ENCODE measurements around the gene UBE3B.

UBE3B gene

DNA sequence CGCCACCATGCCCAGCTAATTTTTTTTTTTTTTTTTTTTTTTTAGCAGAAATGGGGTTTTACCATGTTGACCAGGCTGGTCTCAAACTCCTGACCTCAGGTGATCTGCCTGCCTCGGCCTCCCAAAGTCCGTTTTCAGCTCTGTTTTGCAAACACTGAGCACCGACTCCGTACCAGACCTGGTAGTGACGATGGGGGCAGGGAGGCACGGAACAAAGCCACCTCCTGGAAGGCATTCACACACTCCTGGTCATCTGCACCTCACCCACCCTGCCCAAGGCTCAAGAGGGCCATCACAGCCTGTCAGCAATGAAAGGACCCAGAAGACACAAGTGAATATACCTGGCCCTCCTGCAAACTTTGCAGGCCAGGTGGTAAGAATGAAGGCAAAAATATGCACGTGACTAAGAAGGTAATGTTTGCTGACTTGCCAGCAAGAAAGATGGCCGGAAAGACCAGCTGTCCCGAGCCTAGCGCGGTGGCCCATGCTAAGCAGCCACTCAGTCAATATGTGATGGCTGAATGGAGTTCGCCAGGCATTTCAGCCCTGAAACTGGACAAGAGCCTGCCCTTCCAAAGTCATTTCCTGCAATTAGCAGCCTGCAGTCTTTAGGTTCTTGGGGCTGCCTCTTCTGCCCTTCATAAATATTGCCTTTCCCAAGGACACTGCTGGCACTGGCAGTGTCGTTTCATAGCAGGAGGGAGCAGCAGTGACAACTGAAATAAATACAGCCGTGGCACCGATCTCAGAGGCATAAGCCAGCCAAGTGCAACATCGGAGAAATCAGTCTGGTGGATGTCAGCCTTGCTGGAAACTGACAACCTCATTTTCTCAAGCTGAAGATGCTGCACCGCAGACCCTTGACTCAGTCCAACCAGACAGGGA, 78.2 kb downstream of the UBE3B start:
- no peak overlapping the region for H3K23ac ChIP-seq (ENCODE audit: low read length)
- no peaks in the 10 kb centered on the region for H3K4me1 ChIP-seq (ENCODE audit: control insufficient read depth, low read depth, low read length)
- H3K79me2 ChIP-seq (ENCODE audit: control insufficient read depth, insufficient read depth, low read length), result no peaks in the 10 kb centered on the region
- no peaks in the 10 kb centered on the region for H3K27me3 ChIP-seq (ENCODE audit: insufficient read depth, low read length, poor library complexity)
- no peaks in the 10 kb centered on the region for H3K36me3 ChIP-seq (ENCODE audit: control insufficient read depth, insufficient read depth, low read length)
- no peak overlapping the region for H2BK5ac ChIP-seq (ENCODE audit: low read length)
- H3K56ac ChIP-seq (ENCODE audit: low read length), result no peak overlapping the region
- no peak overlapping the region for H2BK15ac ChIP-seq (replicated peaks; ENCODE audit: low read depth)
- no peaks in the 10 kb centered on the region for H3K79me1 ChIP-seq (ENCODE audit: low read length)
- H4K5ac ChIP-seq (ENCODE audit: low read length), result no peak overlapping the region
- no peak for DNase-seq
- no peak overlapping the region for H2AK5ac ChIP-seq (ENCODE audit: low read length)
- no peak overlapping the region for H3K4me3 ChIP-seq (ENCODE audit: low read length)
- H2BK120ac ChIP-seq (ENCODE audit: low read depth, low read length), result no peak overlapping the region
- no peak overlapping the region for H3K4me2 ChIP-seq (ENCODE audit: low read length)
- no peak overlapping the region for H3K9ac ChIP-seq (ENCODE audit: low read length)
- no peak overlapping the region for H3K27ac ChIP-seq (ENCODE audit: low read depth, low read length)
- no peak overlapping the region for H4K8ac ChIP-seq (ENCODE audit: low read depth, low read length)
- WGBS (ENCODE audit: extremely low coverage, insufficient coverage, low lambda C conversion rate), result no CpG with 5 or more reads among the region's 18 CpGs
- H3K18ac ChIP-seq (ENCODE audit: low read length), result no peak overlapping the region
- no peak overlapping the region for H3K4ac ChIP-seq (ENCODE audit: low read depth, low read length)

DNA sequence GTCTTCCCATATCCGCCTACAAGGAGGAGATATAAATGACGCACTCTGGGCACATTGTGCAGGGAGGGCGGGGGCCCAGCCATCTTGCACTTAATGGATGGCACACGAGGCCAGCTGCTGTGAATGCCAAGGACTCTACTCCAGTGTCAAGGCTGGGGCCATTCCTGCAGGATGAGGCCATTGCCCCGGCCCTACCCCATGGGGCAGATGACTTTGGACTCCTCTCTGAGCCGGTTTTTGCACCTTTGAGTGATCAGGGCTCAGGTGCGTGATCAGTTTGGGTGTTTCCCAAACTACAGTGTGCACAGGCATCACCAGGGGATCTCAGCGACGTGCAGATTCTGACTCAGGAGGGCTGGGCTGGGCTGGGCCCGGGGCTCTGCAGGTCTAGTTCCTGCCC, 79.8 kb downstream of the UBE3B start:
- Histone ChIP-seq H3K9ac (ENCODE audit: low read length) (no peak overlapping the region), H3K18ac (ENCODE audit: low read length) (no peak overlapping the region), H2BK15ac (replicated peaks; ENCODE audit: low read depth) (no peak overlapping the region), H3K36me3 (ENCODE audit: control insufficient read depth, insufficient read depth, low read length) (no peaks in the 10 kb centered on the region), H4K5ac (ENCODE audit: low read length) (no peak overlapping the region), H2AK5ac (ENCODE audit: low read length) (no peak overlapping the region), H3K56ac (ENCODE audit: low read length) (no peak overlapping the region), H2BK5ac (ENCODE audit: low read length) (no peak overlapping the region), H3K27ac (ENCODE audit: low read depth, low read length) (no peak overlapping the region), H3K79me2 (ENCODE audit: control insufficient read depth, insufficient read depth, low read length) (no peaks in the 10 kb centered on the region), H3K4me2 (ENCODE audit: low read length) (no peak overlapping the region), H3K23ac (ENCODE audit: low read length) (no peak overlapping the region), H2BK120ac (ENCODE audit: low read depth, low read length) (no peak overlapping the region), H3K4ac (ENCODE audit: low read depth, low read length) (no peak overlapping the region), H3K79me1 (ENCODE audit: low read length) (no peaks in the 10 kb centered on the region), H3K27me3 (ENCODE audit: insufficient read depth, low read length, poor library complexity) (no peaks in the 10 kb centered on the region), H3K4me3 (ENCODE audit: low read length) (no peak overlapping the region), H3K4me1 (ENCODE audit: control insufficient read depth, low read depth, low read length) (no peaks in the 10 kb centered on the region), H4K8ac (ENCODE audit: low read depth, low read length) (no peak overlapping the region)
- WGBS (ENCODE audit: extremely low coverage, insufficient coverage, low lambda C conversion rate), result no CpG with 5 or more reads among the region's 10 CpGs
- no peak for DNase-seq

DNA sequence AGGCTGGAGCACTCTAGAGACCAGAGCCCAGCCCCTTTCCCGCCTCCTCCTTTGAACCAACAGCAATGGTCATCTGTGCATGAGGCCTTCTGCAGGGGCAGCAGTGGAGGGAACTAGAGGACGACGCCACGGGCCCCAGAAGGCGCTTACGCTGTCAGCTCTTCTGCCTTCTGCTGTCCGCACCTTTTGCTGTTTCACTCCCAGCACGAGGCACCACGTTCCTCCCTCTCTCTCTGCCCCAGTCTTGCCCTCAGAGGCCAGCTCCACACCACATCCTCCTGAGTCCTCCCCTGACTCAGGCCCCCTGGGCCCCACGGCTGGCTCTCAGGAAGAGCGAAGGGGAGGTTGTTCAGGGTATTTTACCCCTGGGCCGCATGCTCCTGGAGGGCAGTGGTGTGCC, 80.4 kb downstream of the UBE3B start:
- WGBS (ENCODE audit: extremely low coverage, insufficient coverage, low lambda C conversion rate), result no CpG with 5 or more reads among the region's 12 CpGs
- Histone ChIP-seq H3K79me1 (ENCODE audit: low read length) (no peaks in the 10 kb centered on the region), H2BK15ac (replicated peaks; ENCODE audit: low read depth) (no peak overlapping the region), H3K27ac (ENCODE audit: low read depth, low read length) (no peak overlapping the region), H4K5ac (ENCODE audit: low read length) (no peak overlapping the region), H4K8ac (ENCODE audit: low read depth, low read length) (no peak overlapping the region), H3K4ac (ENCODE audit: low read depth, low read length) (no peak overlapping the region), H3K56ac (ENCODE audit: low read length) (no peak overlapping the region), H3K18ac (ENCODE audit: low read length) (no peak overlapping the region), H3K4me2 (ENCODE audit: low read length) (no peak overlapping the region), H3K36me3 (ENCODE audit: control insufficient read depth, insufficient read depth, low read length) (no peaks in the 10 kb centered on the region), H3K27me3 (ENCODE audit: insufficient read depth, low read length, poor library complexity) (no peaks in the 10 kb centered on the region), H3K79me2 (ENCODE audit: control insufficient read depth, insufficient read depth, low read length) (no peaks in the 10 kb centered on the region), H2BK120ac (ENCODE audit: low read depth, low read length) (no peak overlapping the region), H2AK5ac (ENCODE audit: low read length) (no peak overlapping the region), H3K9ac (ENCODE audit: low read length) (no peak overlapping the region), H3K4me3 (ENCODE audit: low read length) (no peak overlapping the region), H3K4me1 (ENCODE audit: control insufficient read depth, low read depth, low read length) (no peaks in the 10 kb centered on the region), H2BK5ac (ENCODE audit: low read length) (no peak overlapping the region), H3K23ac (ENCODE audit: low read length) (no peak overlapping the region)
- no peak for DNase-seq

DNA sequence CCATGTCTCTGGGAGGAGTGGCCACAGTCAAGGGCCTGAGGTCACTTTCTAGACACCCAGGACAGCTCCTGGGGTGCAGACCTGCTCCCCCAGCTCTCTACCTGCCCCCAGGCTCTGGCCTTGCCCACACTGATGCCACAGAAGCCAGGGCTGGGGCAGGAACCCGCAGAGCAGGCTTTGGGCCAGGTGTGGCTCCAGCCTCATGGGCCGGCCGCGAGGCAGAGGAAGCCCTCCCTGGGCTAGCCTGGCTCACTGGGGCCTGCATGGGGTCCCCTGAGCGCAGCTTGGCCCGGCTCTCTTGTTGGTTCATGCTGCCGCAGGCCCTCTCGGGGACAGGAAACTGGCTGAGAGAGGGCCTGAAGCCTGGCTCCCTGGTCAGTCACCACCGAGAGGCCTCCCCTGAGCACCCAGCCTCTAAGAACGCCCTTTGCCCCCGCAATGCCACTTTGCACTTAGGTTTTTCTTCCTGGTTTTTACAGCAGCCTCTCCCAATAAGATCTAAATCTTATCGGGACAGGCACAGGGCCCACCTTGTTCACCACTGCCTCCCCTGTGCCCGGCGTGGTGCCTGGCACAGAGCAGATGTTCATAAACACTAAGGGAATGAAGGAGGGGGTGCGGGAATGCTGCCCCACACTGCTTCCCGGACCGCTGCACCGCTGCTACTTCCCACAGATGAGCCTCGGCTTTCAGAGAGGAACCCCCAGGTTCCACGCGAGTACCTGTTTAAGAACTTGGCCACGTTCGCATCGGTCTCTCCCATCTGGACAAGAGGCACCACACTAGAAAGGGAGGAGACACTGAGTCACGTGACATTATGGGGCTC, 81.2 kb downstream of the UBE3B start:
- Histone ChIP-seq H3K4me2 (ENCODE audit: low read length) (no peak overlapping the region), H2BK15ac (replicated peaks; ENCODE audit: low read depth) (no peak overlapping the region), H3K56ac (ENCODE audit: low read length) (no peak overlapping the region), H3K79me1 (ENCODE audit: low read length) (no peaks in the 10 kb centered on the region), H3K4ac (ENCODE audit: low read depth, low read length) (no peak overlapping the region), H2BK5ac (ENCODE audit: low read length) (no peak overlapping the region), H3K9ac (ENCODE audit: low read length) (no peak overlapping the region), H3K27me3 (ENCODE audit: insufficient read depth, low read length, poor library complexity) (no peaks in the 10 kb centered on the region), H4K8ac (ENCODE audit: low read depth, low read length) (no peak overlapping the region), H2BK120ac (ENCODE audit: low read depth, low read length) (no peak overlapping the region), H3K27ac (ENCODE audit: low read depth, low read length) (no peak overlapping the region), H3K79me2 (ENCODE audit: control insufficient read depth, insufficient read depth, low read length) (no peaks in the 10 kb centered on the region), H3K23ac (ENCODE audit: low read length) (no peak overlapping the region), H3K4me1 (ENCODE audit: control insufficient read depth, low read depth, low read length) (no peaks in the 10 kb centered on the region), H4K5ac (ENCODE audit: low read length) (no peak overlapping the region), H3K36me3 (ENCODE audit: control insufficient read depth, insufficient read depth, low read length) (no peaks in the 10 kb centered on the region), H3K18ac (ENCODE audit: low read length) (no peak overlapping the region), H3K4me3 (ENCODE audit: low read length) (no peak overlapping the region), H2AK5ac (ENCODE audit: low read length) (no peak overlapping the region)
- no CpG with 5 or more reads among the region's 25 CpGs for WGBS (ENCODE audit: extremely low coverage, insufficient coverage, low lambda C conversion rate)
- no peak for DNase-seq

DNA sequence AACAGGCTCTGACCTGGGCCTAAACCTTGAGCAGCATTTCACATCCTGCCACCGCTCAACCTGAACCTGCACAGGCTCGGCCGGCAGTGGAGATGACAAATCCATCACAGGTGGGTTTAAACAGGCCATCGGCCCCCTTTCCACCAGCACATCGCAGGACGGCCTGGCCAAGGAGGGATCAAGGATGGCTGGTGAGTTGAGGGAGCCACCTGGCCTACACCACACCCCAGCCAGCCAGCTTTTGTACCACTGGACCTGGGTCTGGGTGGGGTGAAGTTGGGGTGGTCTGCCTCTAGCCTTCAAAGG, 81.7 kb downstream of the UBE3B start:
- Histone ChIP-seq H3K79me1 (ENCODE audit: low read length) (no peaks in the 10 kb centered on the region), H2BK120ac (ENCODE audit: low read depth, low read length) (no peak overlapping the region), H3K27ac (ENCODE audit: low read depth, low read length) (no peak overlapping the region), H3K4ac (ENCODE audit: low read depth, low read length) (no peak overlapping the region), H4K5ac (ENCODE audit: low read length) (no peak overlapping the region), H3K36me3 (ENCODE audit: control insufficient read depth, insufficient read depth, low read length) (no peaks in the 10 kb centered on the region), H2BK5ac (ENCODE audit: low read length) (no peak overlapping the region), H4K8ac (ENCODE audit: low read depth, low read length) (no peak overlapping the region), H3K4me2 (ENCODE audit: low read length) (no peak overlapping the region), H3K4me3 (ENCODE audit: low read length) (no peak overlapping the region), H3K27me3 (ENCODE audit: insufficient read depth, low read length, poor library complexity) (no peaks in the 10 kb centered on the region), H3K9ac (ENCODE audit: low read length) (no peak overlapping the region), H3K4me1 (ENCODE audit: control insufficient read depth, low read depth, low read length) (no peaks in the 10 kb centered on the region), H2AK5ac (ENCODE audit: low read length) (no peak overlapping the region), H3K23ac (ENCODE audit: low read length) (no peak overlapping the region), H3K56ac (ENCODE audit: low read length) (no peak overlapping the region), H2BK15ac (replicated peaks; ENCODE audit: low read depth) (no peak overlapping the region), H3K18ac (ENCODE audit: low read length) (no peak overlapping the region), H3K79me2 (ENCODE audit: control insufficient read depth, insufficient read depth, low read length) (no peaks in the 10 kb centered on the region)
- no peak for DNase-seq
- WGBS (ENCODE audit: extremely low coverage, insufficient coverage, low lambda C conversion rate), result no CpG with 5 or more reads among the region's 6 CpGs
